ENCODE results near the gene RPS23. TPM values are rescaled to one million over a fixed set of nuclear protein-coding genes. Genes with fewer than 3 reads are reported as not detected.

The RPS23 gene
- total RNA-seq, 1 donor from 2014 or later, result 4,820 TPM

- DNase-seq (ENCODE audit: low read depth), result no peak
- TF ChIP-seq CTCF (conservative IDR thresholded peaks at IDR 0.05; ENCODE audit: low read depth, low read length), result no peak
Measured at GRCh38 chr5:82306151-82306550, 28.0 kb upstream of the RPS23 start.

GRCh38 chr5:82301190-82301589 is 23.0 kb upstream of the RPS23 start:
- TF ChIP-seq CTCF (conservative IDR thresholded peaks at IDR 0.05; ENCODE audit: low read depth, low read length), result no peak
- no peak for DNase-seq (ENCODE audit: low read depth)
- no peak overlapping the region for H3K4me3 ChIP-seq (ENCODE audit: low read depth, low read length)

More at GRCh38 chr5:82306151-82306550, 28.0 kb upstream of the RPS23 start:
- H3K4me3 ChIP-seq (ENCODE audit: low read depth, low read length), result no peak overlapping the region

- no peak overlapping the region for H3K4me3 ChIP-seq (ENCODE audit: low read depth, low read length)
- no peak for DNase-seq (ENCODE audit: low read depth)
- no peak for TF ChIP-seq CTCF (conservative IDR thresholded peaks at IDR 0.05; ENCODE audit: low read depth, low read length)
Measured at GRCh38 chr5:82298668-82299067, 20.5 kb upstream of the RPS23 start.

- H3K4me3 ChIP-seq (ENCODE audit: low read depth, low read length), result no peak overlapping the region
- DNase-seq (ENCODE audit: low read depth), result no peak
- no peak for TF ChIP-seq CTCF (conservative IDR thresholded peaks at IDR 0.05; ENCODE audit: low read depth, low read length)
Measured at GRCh38 chr5:82297711-82298110, 19.6 kb upstream of the RPS23 start.

GRCh38 chr5:82296929-82297328 is 18.8 kb upstream of the RPS23 start:
- TF ChIP-seq CTCF (conservative IDR thresholded peaks at IDR 0.05; ENCODE audit: low read depth, low read length), result no peak
- no peak for DNase-seq (ENCODE audit: low read depth)
- no peak overlapping the region for H3K4me3 ChIP-seq (ENCODE audit: low read depth, low read length)

- no peak overlapping the region for H3K4me3 ChIP-seq (ENCODE audit: low read depth, low read length)
- DNase-seq (ENCODE audit: low read depth), result no peak
- TF ChIP-seq CTCF (conservative IDR thresholded peaks at IDR 0.05; ENCODE audit: low read depth, low read length), result no peak
Measured at GRCh38 chr5:82295959-82296531, 17.9 kb upstream of the RPS23 start.

- no peak overlapping the region for H3K4me3 ChIP-seq (ENCODE audit: low read depth, low read length)
- no peak for DNase-seq (ENCODE audit: low read depth)
- TF ChIP-seq CTCF (conservative IDR thresholded peaks at IDR 0.05; ENCODE audit: low read depth, low read length), result no peak
Measured at GRCh38 chr5:82295144-82295543, 17.0 kb upstream of the RPS23 start.
